Right atrium auricular region (tissue), 2 donors: ENCODE results near the gene FGD3. TPM values are rescaled to one million over a fixed set of nuclear protein-coding genes. Genes with fewer than 3 reads are reported as not detected.

ENCODE experiments used
- DNase-seq: peaks from one replicate; pipeline ENCODE4 v3.0.0-alpha.2; 2019; ENCODE audit warnings: low spot score
- H3K27ac ChIP-seq, 2 donors: fragments of 200-600 bp; sonication (generic); 1 replicate in 1 of 2; 2 replicates in 1 of 2; pipeline ENCODE4 v1.5.1; 2016 to 2019
- H3K27me3 ChIP-seq, 2 donors: fragments of 200-600 bp; sonication (generic); one replicate each; pipeline versions ENCODE4 v1.5.1 to v1.6.0; 2017 to 2019
- H3K36me3 ChIP-seq: fragments of 200-600 bp; sonication (generic); one replicate; pipeline ENCODE4 v1.5.1; 2016
- H3K4me1 ChIP-seq, 2 donors: fragments of 200-600 bp; sonication (generic); one replicate each; pipeline versions ENCODE4 v1.5.1 to v1.6.0; 2017 to 2019
- H3K4me3 ChIP-seq, 2 donors: fragments of 200-600 bp; sonication (generic); 1 replicate in 1 of 2; 2 replicates in 1 of 2; pipeline ENCODE4 v1.5.1; 2017 to 2019; ENCODE audit warnings: mild to moderate bottlenecking in 1 of 2, moderate library complexity in 1 of 2
- H3K9me3 ChIP-seq, 2 donors: fragments of 200-600 bp; sonication (generic); one replicate each; pipeline ENCODE4 v1.5.1; 2019
- CTCF ChIP-seq, 2 donors: fragments of 200-600 bp; sonication (generic); IDR thresholded peaks; one replicate each; pipeline ENCODE4 v1.5.1; 2019; ENCODE audit warnings: antibody characterized with exemption in 2 of 2
- total RNA-seq, 2 donors: library from RNA; depleted of rRNA; stranded (reverse); fragments of >200 nt; gene quantifications; one replicate each; pipeline ENCODE4 v1.1.0, GENCODE V29; 2016

FGD3 gene
- total RNA-seq, 2 donors from 2014 or later = 2.2 to 3.3 TPM

GRCh38 chr9:93003552-93004407, 56.5 kb downstream of the FGD3 start:
- Histone ChIP-seq H3K9me3 (peaks cover 0 to 6% of the 10 kb centered on the region in 2 donors), H3K4me3 (peak overlapping the region in 1 of 2 donors; percentile 32), H3K27ac (no peak overlapping the region), H3K4me1 (peaks cover 0 to 4% of the 10 kb centered on the region in 2 donors), H3K27me3 (no peaks in the 10 kb centered on the region), H3K36me3 (no peaks in the 10 kb centered on the region)
- no peak for DNase-seq
- TF ChIP-seq CTCF (IDR thresholded peaks at IDR 0.05) = peak; percentile 52 to 78

- Histone ChIP-seq H3K9me3 (no peaks in the 10 kb centered on the region), H3K4me1 (peaks cover 0 to 4% of the 10 kb centered on the region in 2 donors), H3K4me3 (no peak overlapping the region), H3K36me3 (no peaks in the 10 kb centered on the region), H3K27me3 (no peaks in the 10 kb centered on the region), H3K27ac (no peak overlapping the region)
- DNase-seq = no peak
- TF ChIP-seq CTCF (IDR thresholded peaks at IDR 0.05) = no peak
These were observed 57.2 kb downstream of the FGD3 start for GRCh38 chr9:93004561-93004960.

GRCh38 chr9:93005876-93006275, 58.6 kb downstream of the FGD3 start:
- Histone ChIP-seq H3K4me3 (no peak overlapping the region), H3K4me1 (peaks cover 0 to 4% of the 10 kb centered on the region in 2 donors), H3K36me3 (no peaks in the 10 kb centered on the region), H3K27me3 (no peaks in the 10 kb centered on the region), H3K9me3 (no peaks in the 10 kb centered on the region), H3K27ac (no peak overlapping the region)
- no peak for TF ChIP-seq CTCF (IDR thresholded peaks at IDR 0.05)
- DNase-seq = no peak

- H3K9me3 ChIP-seq = no peaks in the 10 kb centered on the region
- H3K4me3 ChIP-seq = no peak overlapping the region
- DNase-seq = no peak
- TF ChIP-seq CTCF (IDR thresholded peaks at IDR 0.05) = no peak
- no peak overlapping the region for H3K27ac ChIP-seq
- no peaks in the 10 kb centered on the region for H3K27me3 ChIP-seq
- H3K4me1 ChIP-seq = peaks cover 0 to 4% of the 10 kb centered on the region in 2 donors
- H3K36me3 ChIP-seq = no peaks in the 10 kb centered on the region
These were observed 60.3 kb downstream of the FGD3 start for GRCh38 chr9:93007529-93008058.

- H3K27ac ChIP-seq = no peak overlapping the region
- no peak for TF ChIP-seq CTCF (IDR thresholded peaks at IDR 0.05)
- no peaks in the 10 kb centered on the region for H3K27me3 ChIP-seq
- H3K4me1 ChIP-seq = peaks cover 0 to 4% of the 10 kb centered on the region in 2 donors
- no peak overlapping the region for H3K4me3 ChIP-seq
- no peaks in the 10 kb centered on the region for H3K9me3 ChIP-seq
- no peaks in the 10 kb centered on the region for H3K36me3 ChIP-seq
- DNase-seq = no peak
These were observed 61.1 kb downstream of the FGD3 start for GRCh38 chr9:93008457-93008856.
